Loucy (cell line): Measurements from ENCODE around the gene HECTD1.
A peak's percentile ranks its signal among the peaks of the same experiment; 100 is the strongest.

Source experiments
- H2AFZ ChIP-seq: fragments of 200-600 bp; sonication (generic); 2 replicates; pipeline ENCODE4 v1.6.0; 2016; ENCODE audit warnings: antibody characterized with exemption, mild to moderate bottlenecking, low read length, moderate library complexity
- H3F3A ChIP-seq: fragments of 200-600 bp; 2 replicates; pipeline ENCODE4 v1.6.0; 2016; ENCODE audit warnings: antibody characterized with exemption, low read depth, mild to moderate bottlenecking
- H3K27me3 ChIP-seq: fragments of 200-600 bp; sonication (generic); 2 replicates; pipeline ENCODE4 v1.6.1; 2014; ENCODE audit warnings: low read length, mild to moderate bottlenecking; ENCODE audit not compliant: insufficient read depth, poor library complexity, severe bottlenecking
- H3K36me3 ChIP-seq: fragments of 200-600 bp; sonication (generic); 2 replicates; pipeline ENCODE4 v1.6.1; 2016; ENCODE audit warnings: low read length; ENCODE audit not compliant: insufficient read depth
- H3K4me1 ChIP-seq: fragments of 200-600 bp; sonication (generic); 2 replicates; pipeline ENCODE4 v1.5.1; 2014; ENCODE audit warnings: low read length, mild to moderate bottlenecking; ENCODE audit not compliant: insufficient read depth, poor library complexity, severe bottlenecking
- H3K4me2 ChIP-seq: fragments of 200-600 bp; sonication (generic); 2 replicates; pipeline ENCODE4 v1.6.0; 2014; ENCODE audit warnings: antibody characterized with exemption, low read length, low read depth, mild to moderate bottlenecking; ENCODE audit not compliant: poor library complexity, severe bottlenecking
- H3K4me3 ChIP-seq: fragments of 200-600 bp; sonication (generic); 2 replicates; pipeline ENCODE4 v1.5.1; 2014; ENCODE audit warnings: low read length, mild to moderate bottlenecking, mixed read lengths; ENCODE audit not compliant: poor library complexity, severe bottlenecking
- H3K79me2 ChIP-seq: fragments of 200-600 bp; sonication (generic); 2 replicates; pipeline ENCODE4 v1.6.1; 2014; ENCODE audit warnings: low read length; ENCODE audit not compliant: insufficient read depth
- H3K9ac ChIP-seq: fragments of 200-600 bp; sonication (generic); 2 replicates; pipeline ENCODE4 v1.6.0; 2014; ENCODE audit warnings: mild to moderate bottlenecking, low read depth, low read length, moderate library complexity; ENCODE audit not compliant: poor library complexity, severe bottlenecking
- H3K9me2 ChIP-seq: fragments of 200-600 bp; sonication (generic); replicated peaks from 2 replicates; pipeline ENCODE4 v1.6.1; 2016; ENCODE audit warnings: low read depth, low read length, mixed read lengths
- H3K9me3 ChIP-seq: fragments of 200-600 bp; sonication (generic); 2 replicates; pipeline ENCODE4 v1.6.1; 2014; ENCODE audit warnings: mild to moderate bottlenecking, antibody characterized with exemption, low read length, low read depth; ENCODE audit not compliant: insufficient read depth
- H4K20me1 ChIP-seq: fragments of 200-600 bp; sonication (generic); 2 replicates; pipeline ENCODE4 v1.6.0; 2014; ENCODE audit warnings: antibody characterized with exemption, low read length, mild to moderate bottlenecking; ENCODE audit not compliant: insufficient read depth, poor library complexity, severe bottlenecking
- EZH2phosphoT487 ChIP-seq: fragments of 200-600 bp; IDR thresholded peaks from 2 replicates; pipeline ENCODE4 v1.6.1; 2018; ENCODE audit warnings: antibody characterized with exemption, mild to moderate bottlenecking, moderate library complexity, borderline replicate concordance
- TF ChIP-seq, protein P1 (sequence below): fragments of 200-600 bp; sonication (generic); conservative IDR thresholded peaks from 2 replicates; pipeline ENCODE4 v1.5.1; 2014; ENCODE audit warnings: mild to moderate bottlenecking, antibody characterized with exemption, low read length

Gene HECTD1

DNA sequence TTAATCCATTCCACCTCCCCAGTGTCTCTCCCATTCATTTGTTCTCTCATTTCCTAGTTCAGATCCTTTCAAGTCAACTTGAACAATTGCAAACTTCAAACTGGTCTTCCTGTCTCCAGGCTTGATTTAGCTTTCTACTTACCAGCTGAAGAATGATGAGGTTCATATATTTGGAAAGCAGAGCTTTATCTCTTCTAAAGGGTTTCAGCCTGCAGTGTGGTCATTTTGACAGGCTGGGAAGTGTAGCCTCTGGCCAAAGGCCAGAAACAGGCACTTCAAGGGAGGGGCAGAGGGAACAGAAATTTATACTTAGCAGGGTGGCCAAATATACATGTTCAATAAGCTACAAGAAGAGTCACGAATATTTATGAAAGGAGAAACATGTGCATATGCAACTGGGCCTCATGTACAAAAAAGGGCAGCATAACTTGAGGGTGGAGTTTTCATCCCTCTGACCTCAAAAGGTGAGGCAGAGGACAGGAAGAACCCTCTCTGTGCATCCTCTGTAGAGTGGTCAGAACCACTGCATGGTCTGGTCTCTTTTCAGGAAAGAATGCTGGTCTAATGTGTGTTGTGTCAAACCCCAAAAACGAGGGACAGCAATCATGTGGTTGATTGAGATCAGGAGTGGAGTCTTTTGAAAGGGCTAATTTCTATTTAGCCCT, 34.0 kb upstream of the HECTD1 start:
- no peaks in the 10 kb centered on the region for H3K9me2 ChIP-seq
- TF ChIP-seq EZH2phosphoT487, result no peak
- TF ChIP-seq, protein P1, sequence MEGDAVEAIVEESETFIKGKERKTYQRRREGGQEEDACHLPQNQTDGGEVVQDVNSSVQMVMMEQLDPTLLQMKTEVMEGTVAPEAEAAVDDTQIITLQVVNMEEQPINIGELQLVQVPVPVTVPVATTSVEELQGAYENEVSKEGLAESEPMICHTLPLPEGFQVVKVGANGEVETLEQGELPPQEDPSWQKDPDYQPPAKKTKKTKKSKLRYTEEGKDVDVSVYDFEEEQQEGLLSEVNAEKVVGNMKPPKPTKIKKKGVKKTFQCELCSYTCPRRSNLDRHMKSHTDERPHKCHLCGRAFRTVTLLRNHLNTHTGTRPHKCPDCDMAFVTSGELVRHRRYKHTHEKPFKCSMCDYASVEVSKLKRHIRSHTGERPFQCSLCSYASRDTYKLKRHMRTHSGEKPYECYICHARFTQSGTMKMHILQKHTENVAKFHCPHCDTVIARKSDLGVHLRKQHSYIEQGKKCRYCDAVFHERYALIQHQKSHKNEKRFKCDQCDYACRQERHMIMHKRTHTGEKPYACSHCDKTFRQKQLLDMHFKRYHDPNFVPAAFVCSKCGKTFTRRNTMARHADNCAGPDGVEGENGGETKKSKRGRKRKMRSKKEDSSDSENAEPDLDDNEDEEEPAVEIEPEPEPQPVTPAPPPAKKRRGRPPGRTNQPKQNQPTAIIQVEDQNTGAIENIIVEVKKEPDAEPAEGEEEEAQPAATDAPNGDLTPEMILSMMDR, result no peak
- H3K79me2 ChIP-seq, result no peaks in the 10 kb centered on the region
- H3K36me3 ChIP-seq, result no peaks in the 10 kb centered on the region
- H2AFZ ChIP-seq, result no peak overlapping the region
- no peak overlapping the region for H3K9ac ChIP-seq
- peak overlapping the region; percentile 50 for H3K4me2 ChIP-seq
- H3K4me1 ChIP-seq, result peaks cover 9% of the 10 kb centered on the region
- no peaks in the 10 kb centered on the region for H3K27me3 ChIP-seq
- no peak overlapping the region for H3K4me3 ChIP-seq
- H3F3A ChIP-seq, result no peaks in the 10 kb centered on the region
- no peaks in the 10 kb centered on the region for H3K9me3 ChIP-seq
- no peaks in the 10 kb centered on the region for H4K20me1 ChIP-seq

DNA sequence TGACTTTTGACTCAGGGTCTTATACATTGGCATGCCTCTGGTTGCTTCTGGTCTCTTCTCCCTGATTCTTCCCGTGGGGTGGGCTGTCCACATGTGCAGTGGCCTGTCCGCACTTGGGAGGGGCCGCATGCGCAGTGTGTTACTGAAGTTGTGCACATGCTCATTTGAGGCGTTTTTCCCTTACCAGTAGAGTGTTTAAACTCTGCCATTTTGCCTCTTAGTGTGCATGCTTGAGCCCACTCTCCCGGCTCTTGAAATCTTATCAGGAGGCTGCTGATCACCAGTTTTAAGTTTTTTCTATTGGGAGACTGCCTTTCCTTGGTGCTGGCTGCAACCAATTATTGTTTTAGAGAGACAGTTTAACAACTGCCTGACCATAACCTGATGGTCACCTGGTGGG, 32.1 kb upstream of the HECTD1 start:
- Histone ChIP-seq H3K79me2 (no peaks in the 10 kb centered on the region), H3K27me3 (no peaks in the 10 kb centered on the region), H3K4me2 (peak overlapping the region; percentile 32), H3K9me3 (no peaks in the 10 kb centered on the region), H3F3A (no peaks in the 10 kb centered on the region), H3K9ac (no peak overlapping the region), H2AFZ (peak overlapping the region; percentile 83), H3K4me1 (peaks cover 9% of the 10 kb centered on the region), H3K9me2 (no peaks in the 10 kb centered on the region), H3K4me3 (no peak overlapping the region), H4K20me1 (no peaks in the 10 kb centered on the region), H3K36me3 (no peaks in the 10 kb centered on the region)
- TF ChIP-seq EZH2phosphoT487, result no peak
- TF ChIP-seq, protein P1, result no peak

DNA sequence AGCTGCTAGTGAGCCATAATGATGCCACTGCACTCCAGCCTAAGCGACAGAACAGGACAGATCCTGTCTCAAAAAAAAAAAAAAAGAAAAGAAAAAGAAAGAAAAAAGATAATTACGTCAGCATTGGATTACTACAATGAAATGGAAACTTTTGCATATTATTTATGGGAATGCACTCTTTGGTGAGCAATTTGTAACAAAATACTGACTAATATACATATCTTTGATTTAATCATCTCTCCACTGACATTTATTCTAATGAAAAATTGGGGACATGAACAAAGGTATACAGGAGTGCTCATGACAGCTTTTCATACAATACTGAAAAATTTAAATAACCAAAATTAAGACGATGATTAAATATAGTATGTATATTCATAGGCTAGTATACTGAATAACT, 27.9 kb upstream of the HECTD1 start:
- Histone ChIP-seq H4K20me1 (no peaks in the 10 kb centered on the region), H2AFZ (no peak overlapping the region), H3K27me3 (no peaks in the 10 kb centered on the region), H3K4me2 (no peak overlapping the region), H3K9me3 (no peaks in the 10 kb centered on the region), H3K9me2 (no peaks in the 10 kb centered on the region), H3K9ac (no peak overlapping the region), H3K4me1 (no peaks in the 10 kb centered on the region), H3K36me3 (no peaks in the 10 kb centered on the region), H3F3A (no peaks in the 10 kb centered on the region), H3K4me3 (no peak overlapping the region), H3K79me2 (no peaks in the 10 kb centered on the region)
- no peak for TF ChIP-seq EZH2phosphoT487
- TF ChIP-seq, protein P1, result no peak
